LNCaP clone FGC (cell line): Measurements from ENCODE around the gene KLHL8.

Source experiments
- DNase-seq: peaks from one replicate; pipeline ENCODE4 v3.0.0-alpha.2; 2011; ENCODE audit warnings: low read depth
- H3K4me3 ChIP-seq: 2 replicates; pipeline ENCODE4 v1.5.1; 2011; ENCODE audit warnings: mild to moderate bottlenecking, low read depth, low read length, control low read depth
- TF ChIP-seq, protein P1 (sequence below): IDR thresholded peaks from 2 replicates; pipeline ENCODE4 v1.5.1; 2012; ENCODE audit warnings: mild to moderate bottlenecking; ENCODE audit not compliant: control insufficient read depth, insufficient read depth; ENCODE audit errors: extremely low read depth

Gene KLHL8

GRCh38 chr4:87196927-87197326, 23.5 kb downstream of the KLHL8 start:
- TF ChIP-seq, protein P1, sequence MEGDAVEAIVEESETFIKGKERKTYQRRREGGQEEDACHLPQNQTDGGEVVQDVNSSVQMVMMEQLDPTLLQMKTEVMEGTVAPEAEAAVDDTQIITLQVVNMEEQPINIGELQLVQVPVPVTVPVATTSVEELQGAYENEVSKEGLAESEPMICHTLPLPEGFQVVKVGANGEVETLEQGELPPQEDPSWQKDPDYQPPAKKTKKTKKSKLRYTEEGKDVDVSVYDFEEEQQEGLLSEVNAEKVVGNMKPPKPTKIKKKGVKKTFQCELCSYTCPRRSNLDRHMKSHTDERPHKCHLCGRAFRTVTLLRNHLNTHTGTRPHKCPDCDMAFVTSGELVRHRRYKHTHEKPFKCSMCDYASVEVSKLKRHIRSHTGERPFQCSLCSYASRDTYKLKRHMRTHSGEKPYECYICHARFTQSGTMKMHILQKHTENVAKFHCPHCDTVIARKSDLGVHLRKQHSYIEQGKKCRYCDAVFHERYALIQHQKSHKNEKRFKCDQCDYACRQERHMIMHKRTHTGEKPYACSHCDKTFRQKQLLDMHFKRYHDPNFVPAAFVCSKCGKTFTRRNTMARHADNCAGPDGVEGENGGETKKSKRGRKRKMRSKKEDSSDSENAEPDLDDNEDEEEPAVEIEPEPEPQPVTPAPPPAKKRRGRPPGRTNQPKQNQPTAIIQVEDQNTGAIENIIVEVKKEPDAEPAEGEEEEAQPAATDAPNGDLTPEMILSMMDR: no peak
- H3K4me3 ChIP-seq: no peak overlapping the region
- no peak for DNase-seq

DNA sequence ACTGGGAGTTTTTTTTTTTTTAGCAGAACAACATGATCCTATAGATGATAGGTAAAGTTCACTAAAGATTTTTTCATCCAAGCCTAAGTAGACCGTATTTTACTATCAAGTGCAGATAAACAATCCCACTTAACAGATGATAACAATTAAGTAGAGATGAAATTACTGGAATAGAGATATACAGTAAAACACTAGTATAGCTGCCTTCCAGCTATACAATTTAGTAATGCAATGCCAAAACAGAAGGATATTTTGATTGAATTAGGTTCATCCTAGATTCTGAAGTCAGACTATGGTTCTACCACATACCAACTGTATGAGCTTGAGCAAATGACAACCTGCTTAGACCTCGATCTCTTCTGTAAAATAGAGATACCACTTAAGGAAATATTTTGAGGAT, 24.3 kb downstream of the KLHL8 start:
- no peak for DNase-seq
- TF ChIP-seq, protein P1: no peak
- no peak overlapping the region for H3K4me3 ChIP-seq

DNA sequence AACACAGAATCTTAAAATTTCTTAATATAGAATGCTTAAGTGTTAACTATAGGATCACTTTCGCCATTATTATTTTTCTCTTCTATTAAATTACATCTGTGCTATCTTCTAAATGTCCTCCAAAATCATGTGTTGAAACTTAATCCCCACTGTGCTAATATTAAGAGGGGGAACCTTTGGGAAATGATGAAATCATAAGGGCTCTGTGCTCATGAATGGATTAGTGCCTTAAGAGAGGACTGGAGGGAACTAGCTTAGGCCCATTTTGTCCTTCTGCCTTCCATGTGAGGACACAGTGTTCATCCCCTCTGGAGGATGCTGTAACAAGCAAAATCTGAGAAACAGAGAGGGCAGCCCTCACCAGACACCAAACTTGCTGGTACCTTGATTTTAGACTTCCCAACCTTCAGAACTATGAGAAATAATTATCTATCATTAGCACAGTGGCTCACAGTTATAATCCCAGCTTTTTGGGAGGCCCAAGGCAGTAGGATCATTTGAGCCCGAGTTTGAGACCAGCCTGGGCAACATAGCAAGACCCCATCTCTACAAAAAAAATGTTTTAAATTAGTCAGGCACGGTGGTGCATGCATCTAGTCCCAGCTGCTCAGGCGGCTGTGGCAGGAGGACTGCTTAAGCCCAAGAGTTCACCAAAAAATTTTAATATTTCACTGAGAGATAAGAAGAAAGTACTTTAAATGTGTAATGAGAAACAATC, 26.3 kb downstream of the KLHL8 start:
- no peak overlapping the region for H3K4me3 ChIP-seq
- DNase-seq: no peak
- TF ChIP-seq, protein P1: no peak

- DNase-seq: no peak
- TF ChIP-seq, protein P1: no peak
- no peak overlapping the region for H3K4me3 ChIP-seq
Measured at GRCh38 chr4:87192145-87192919, 28.1 kb downstream of the KLHL8 start.

DNA sequence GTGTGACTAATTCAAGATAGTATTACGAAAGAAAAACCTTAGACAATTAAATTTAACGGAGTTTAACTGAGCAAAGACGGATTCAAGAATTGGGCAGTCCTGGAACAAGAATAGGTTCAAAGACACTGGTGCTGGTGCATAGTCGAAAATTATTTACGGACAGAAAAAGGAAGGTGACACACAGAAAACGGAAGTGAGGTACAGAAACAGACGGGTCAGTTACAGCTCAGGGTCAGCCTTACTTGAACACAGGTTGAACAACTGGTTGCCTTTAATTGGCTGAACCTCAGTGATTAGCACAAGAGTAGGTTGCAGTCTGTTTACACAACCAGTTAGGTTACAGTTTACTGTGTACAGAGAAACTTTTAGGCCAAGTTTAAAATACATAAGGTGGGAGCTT, 31.5 kb downstream of the KLHL8 start:
- TF ChIP-seq, protein P1: no peak
- no peak overlapping the region for H3K4me3 ChIP-seq
- DNase-seq: peak; percentile 33

DNA sequence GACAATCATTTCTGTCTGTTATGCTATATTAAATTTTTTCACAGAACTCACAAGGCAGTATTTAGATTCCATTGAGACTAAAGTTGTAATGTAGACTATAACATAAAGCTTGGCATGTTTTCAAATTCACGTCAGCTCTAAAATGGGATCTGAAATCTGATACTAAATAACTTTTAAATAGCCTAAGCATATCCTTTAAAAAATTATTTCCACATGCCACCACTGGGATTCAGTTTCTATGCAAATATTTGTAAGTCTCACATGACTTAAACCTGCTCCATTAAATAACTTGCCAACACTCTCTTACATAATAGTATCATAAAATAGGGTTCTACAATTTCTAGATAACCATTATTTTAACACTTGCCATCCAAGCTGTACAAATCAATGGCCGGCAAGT, 32.4 kb downstream of the KLHL8 start:
- peak; percentile 92 for DNase-seq
- H3K4me3 ChIP-seq: no peak overlapping the region
- TF ChIP-seq, protein P1: no peak
